PFSK-1 (cell line): ENCODE data around the gene DUS1L.

Experiments used
- FOXP2 ChIP-seq: optimal IDR thresholded peaks from 2 replicates; pipeline ENCODE3; 2011; ENCODE audit warnings: borderline replicate concordance, control low read depth, inconsistent platforms; ENCODE audit not compliant: insufficient read depth; ENCODE audit errors: extremely low read length, extremely low read depth
- POLR2AphosphoS5 ChIP-seq: IDR thresholded peaks from 2 replicates; pipeline ENCODE4 v1.6.1; 2012; ENCODE audit warnings: low read depth, mild to moderate bottlenecking, control low read depth, low read length, moderate library complexity
- SIN3A ChIP-seq: IDR thresholded peaks from 2 replicates; pipeline ENCODE4 v1.6.1; 2012; ENCODE audit warnings: mild to moderate bottlenecking, low read length, moderate library complexity, borderline replicate concordance; ENCODE audit not compliant: insufficient read depth
- TAF1 ChIP-seq: IDR thresholded peaks from 2 replicates; pipeline ENCODE4 v1.6.1; 2012; ENCODE audit warnings: low read length, control low read depth, borderline replicate concordance; ENCODE audit not compliant: insufficient read depth
- TF ChIP-seq, protein P1 (sequence below), 2 experiments: IDR thresholded peaks; 2 replicates each; pipeline versions ENCODE4 v1.6.1 to v1.8.0; 2011 to 2012; ENCODE audit warnings: low read depth in 2 of 2, low read length in 2 of 2, control low read depth in 1 of 2, inconsistent platforms in 1 of 2, mild to moderate bottlenecking in 1 of 2, moderate library complexity in 1 of 2; ENCODE audit not compliant: insufficient read depth in 1 of 2

The DUS1L gene

GRCh38 chr17:82018152-82018988, 47.2 kb downstream of the DUS1L start:
- no peak; the same call in 1 of the 2 replicates for TF ChIP-seq POLR2AphosphoS5
- TF ChIP-seq TAF1: no peak
- no peak for TF ChIP-seq FOXP2
- TF ChIP-seq, protein P1, sequence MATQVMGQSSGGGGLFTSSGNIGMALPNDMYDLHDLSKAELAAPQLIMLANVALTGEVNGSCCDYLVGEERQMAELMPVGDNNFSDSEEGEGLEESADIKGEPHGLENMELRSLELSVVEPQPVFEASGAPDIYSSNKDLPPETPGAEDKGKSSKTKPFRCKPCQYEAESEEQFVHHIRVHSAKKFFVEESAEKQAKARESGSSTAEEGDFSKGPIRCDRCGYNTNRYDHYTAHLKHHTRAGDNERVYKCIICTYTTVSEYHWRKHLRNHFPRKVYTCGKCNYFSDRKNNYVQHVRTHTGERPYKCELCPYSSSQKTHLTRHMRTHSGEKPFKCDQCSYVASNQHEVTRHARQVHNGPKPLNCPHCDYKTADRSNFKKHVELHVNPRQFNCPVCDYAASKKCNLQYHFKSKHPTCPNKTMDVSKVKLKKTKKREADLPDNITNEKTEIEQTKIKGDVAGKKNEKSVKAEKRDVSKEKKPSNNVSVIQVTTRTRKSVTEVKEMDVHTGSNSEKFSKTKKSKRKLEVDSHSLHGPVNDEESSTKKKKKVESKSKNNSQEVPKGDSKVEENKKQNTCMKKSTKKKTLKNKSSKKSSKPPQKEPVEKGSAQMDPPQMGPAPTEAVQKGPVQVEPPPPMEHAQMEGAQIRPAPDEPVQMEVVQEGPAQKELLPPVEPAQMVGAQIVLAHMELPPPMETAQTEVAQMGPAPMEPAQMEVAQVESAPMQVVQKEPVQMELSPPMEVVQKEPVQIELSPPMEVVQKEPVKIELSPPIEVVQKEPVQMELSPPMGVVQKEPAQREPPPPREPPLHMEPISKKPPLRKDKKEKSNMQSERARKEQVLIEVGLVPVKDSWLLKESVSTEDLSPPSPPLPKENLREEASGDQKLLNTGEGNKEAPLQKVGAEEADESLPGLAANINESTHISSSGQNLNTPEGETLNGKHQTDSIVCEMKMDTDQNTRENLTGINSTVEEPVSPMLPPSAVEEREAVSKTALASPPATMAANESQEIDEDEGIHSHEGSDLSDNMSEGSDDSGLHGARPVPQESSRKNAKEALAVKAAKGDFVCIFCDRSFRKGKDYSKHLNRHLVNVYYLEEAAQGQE (IDR thresholded peaks at IDR 0.05; ENCODE audit: insufficient read depth in 1 of 2, low read depth in 2 of 2, low read length in 2 of 2): no peak

DNA sequence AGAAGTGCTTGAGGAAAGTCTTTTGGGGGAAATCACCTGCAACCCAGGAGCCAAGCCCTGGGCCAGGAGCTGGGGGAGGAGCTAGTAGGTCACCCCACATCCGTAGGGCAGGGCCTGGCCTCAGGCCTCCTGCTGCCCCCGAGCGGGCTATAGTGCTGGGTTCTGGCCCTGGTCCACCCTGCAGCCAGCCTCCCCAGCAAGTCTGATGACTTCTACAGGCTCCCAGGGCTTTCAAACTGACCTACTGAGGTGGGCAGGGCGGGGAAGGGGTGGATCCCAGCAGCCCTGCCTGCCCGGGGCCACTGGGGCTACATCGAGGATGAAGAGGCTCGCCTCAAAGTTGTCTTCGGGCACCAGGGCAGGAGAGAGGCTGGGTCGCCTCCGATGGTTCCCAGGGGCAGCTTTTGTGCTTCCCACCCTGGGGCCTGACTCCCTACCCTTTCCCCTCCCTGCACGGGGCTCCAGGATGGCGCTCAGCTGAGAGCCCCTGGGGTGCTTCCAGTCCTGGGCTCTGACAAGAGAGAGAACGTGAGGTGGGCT, 47.9 kb downstream of the DUS1L start:
- no peak for TF ChIP-seq SIN3A
- TF ChIP-seq TAF1: no peak
- no peak for TF ChIP-seq FOXP2
- TF ChIP-seq, protein P1 (IDR thresholded peaks at IDR 0.05; ENCODE audit: insufficient read depth in 1 of 2, low read depth in 2 of 2, low read length in 2 of 2): no peak
- TF ChIP-seq POLR2AphosphoS5: no peak

GRCh38 chr17:82016875-82017459, 48.6 kb downstream of the DUS1L start:
- TF ChIP-seq TAF1 (no peak), POLR2AphosphoS5 (no peak), FOXP2 (no peak)
- TF ChIP-seq, protein P1 (IDR thresholded peaks at IDR 0.05; ENCODE audit: insufficient read depth in 1 of 2, low read depth in 2 of 2, low read length in 2 of 2): no peak

DNA sequence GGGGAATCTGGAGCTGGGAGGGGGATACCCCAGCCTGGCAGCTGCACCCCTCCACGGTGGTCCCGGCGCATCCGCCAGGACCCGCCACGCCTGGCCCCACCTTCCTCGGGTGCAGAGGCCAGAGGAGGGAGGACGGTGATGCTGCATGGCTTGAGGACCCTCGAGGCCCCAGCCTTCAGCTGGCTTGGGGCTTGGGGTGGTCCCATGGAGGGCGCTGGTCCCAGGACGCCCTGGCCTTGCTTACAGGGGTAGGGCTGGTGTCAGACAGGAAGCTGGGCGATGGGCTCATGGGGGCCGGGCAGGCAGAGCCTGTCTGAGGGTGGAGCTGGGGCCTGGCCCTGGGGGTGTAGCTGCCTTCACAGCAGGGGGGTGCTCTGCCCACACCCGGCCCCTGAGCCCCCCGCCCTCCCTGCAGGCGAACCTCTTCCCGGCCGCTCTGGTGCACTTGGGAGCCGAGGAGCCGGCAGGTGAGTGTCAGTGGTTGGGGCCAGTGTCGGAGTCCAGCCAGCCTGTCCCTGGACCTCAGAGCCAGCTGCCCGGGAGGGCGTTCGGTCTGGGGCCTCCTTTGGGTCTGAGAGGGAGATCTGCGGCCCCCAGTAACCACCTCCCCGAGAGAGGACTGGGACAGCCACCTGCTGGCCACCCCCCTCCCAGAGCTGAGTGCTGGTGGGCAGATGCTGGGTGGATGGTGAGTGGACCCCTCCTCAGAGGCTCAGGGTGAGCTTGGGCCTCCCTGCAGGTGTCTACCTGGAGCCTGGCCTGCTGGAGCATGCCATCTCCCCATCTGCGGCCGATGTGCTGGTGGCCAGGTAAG, 49.3 kb downstream of the DUS1L start:
- TF ChIP-seq, protein P1 (IDR thresholded peaks at IDR 0.05; ENCODE audit: insufficient read depth in 1 of 2, low read depth in 2 of 2, low read length in 2 of 2): no peak
- TF ChIP-seq TAF1: no peak
- no peak for TF ChIP-seq POLR2AphosphoS5
- no peak for TF ChIP-seq SIN3A
